ENCODE data around the gene LGALS9.
"Not testable (repeated sequence)": the region's sequence is repeated elsewhere in the genome, so short reads cannot be mapped to it uniquely, and the experiment has no call there.

Gene LGALS9

DNA sequence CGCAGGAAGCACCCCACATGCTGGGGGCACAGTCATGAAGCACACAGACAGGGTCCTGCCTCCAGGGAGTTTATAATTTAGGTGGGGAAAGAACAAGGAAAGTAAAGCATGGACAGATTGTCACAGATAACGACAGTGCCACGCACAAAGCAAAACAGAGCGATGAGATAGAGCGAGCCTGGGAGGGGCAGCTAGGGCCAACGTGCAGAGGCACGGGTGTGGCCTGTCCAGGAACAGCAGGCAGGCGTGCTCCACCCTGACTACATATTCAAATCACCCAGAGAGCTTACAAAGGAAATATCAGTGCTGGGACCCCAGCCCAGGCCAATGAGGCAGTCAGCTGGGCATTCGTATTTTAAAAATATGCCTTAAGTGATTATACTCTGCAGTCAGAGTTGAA is 16.8 kb downstream of the LGALS9 start:
- Histone ChIP-seq H3K27ac (ENCODE audit: low read length) (no peak overlapping the region), H3K27me3 (ENCODE audit: control insufficient read depth, insufficient read depth, low read length) (no peaks in the 10 kb centered on the region), H3K9ac (ENCODE audit: low read length) (no peak overlapping the region), H3K9me3 (ENCODE audit: control insufficient read depth, low read depth, low read length) (no peaks in the 10 kb centered on the region), H3K4me3 (ENCODE audit: low read length) (no peak overlapping the region), H3K36me3 (ENCODE audit: control insufficient read depth, low read depth, low read length) (no peaks in the 10 kb centered on the region), H3K4me1 (ENCODE audit: control insufficient read depth, low read depth, low read length) (no peaks in the 10 kb centered on the region)

- not testable (repeated sequence) for H3K36me3 ChIP-seq (ENCODE audit: control insufficient read depth, low read depth, low read length); H3K27ac ChIP-seq (ENCODE audit: low read length); H3K9ac ChIP-seq (ENCODE audit: low read length); H3K4me1 ChIP-seq (ENCODE audit: control insufficient read depth, low read depth, low read length); H3K9me3 ChIP-seq (ENCODE audit: control insufficient read depth, low read depth, low read length); H3K27me3 ChIP-seq (ENCODE audit: control insufficient read depth, insufficient read depth, low read length); H3K4me3 ChIP-seq (ENCODE audit: low read length)
Observed at GRCh38 chr17:27649111-27649571, 18.2 kb downstream of the LGALS9 start.

DNA sequence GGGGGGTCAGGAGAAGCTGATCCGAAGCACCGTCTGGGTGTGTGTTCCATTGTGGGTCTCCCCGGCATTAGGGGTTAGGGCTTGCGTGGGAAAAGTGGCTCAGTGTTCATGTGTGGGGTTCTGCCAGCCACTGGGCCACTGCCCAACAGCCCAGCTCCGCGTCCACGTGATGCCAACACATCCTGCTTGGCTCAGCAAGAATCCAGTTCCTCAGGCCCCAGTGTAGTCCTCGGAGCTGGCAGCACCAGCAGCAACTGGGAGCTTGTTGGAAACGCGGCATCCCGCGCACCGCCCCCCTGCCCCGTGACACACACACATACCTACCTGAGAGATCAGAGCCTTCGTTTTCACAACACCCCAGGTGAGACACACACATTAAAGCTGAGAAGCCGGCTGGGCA is 18.9 kb downstream of the LGALS9 start:
- Histone ChIP-seq H3K9me3 (ENCODE audit: control insufficient read depth, low read depth, low read length) (no peaks in the 10 kb centered on the region), H3K27ac (ENCODE audit: low read length) (no peak overlapping the region), H3K9ac (ENCODE audit: low read length) (no peak overlapping the region), H3K27me3 (ENCODE audit: control insufficient read depth, insufficient read depth, low read length) (no peaks in the 10 kb centered on the region), H3K36me3 (ENCODE audit: control insufficient read depth, low read depth, low read length) (no peaks in the 10 kb centered on the region), H3K4me1 (ENCODE audit: control insufficient read depth, low read depth, low read length) (peaks cover 3% of the 10 kb centered on the region), H3K4me3 (ENCODE audit: low read length) (no peak overlapping the region)

- H3K27ac ChIP-seq (ENCODE audit: low read length), result no peak overlapping the region
- no peak overlapping the region for H3K9ac ChIP-seq (ENCODE audit: low read length)
- H3K36me3 ChIP-seq (ENCODE audit: control insufficient read depth, low read depth, low read length), result no peaks in the 10 kb centered on the region
- H3K4me3 ChIP-seq (ENCODE audit: low read length), result no peak overlapping the region
- no peaks in the 10 kb centered on the region for H3K27me3 ChIP-seq (ENCODE audit: control insufficient read depth, insufficient read depth, low read length)
- H3K4me1 ChIP-seq (ENCODE audit: control insufficient read depth, low read depth, low read length), result peaks cover 3% of the 10 kb centered on the region
- no peaks in the 10 kb centered on the region for H3K9me3 ChIP-seq (ENCODE audit: control insufficient read depth, low read depth, low read length)
Observed at GRCh38 chr17:27650836-27651235, 19.8 kb downstream of the LGALS9 start.

- no peaks in the 10 kb centered on the region for H3K36me3 ChIP-seq (ENCODE audit: control insufficient read depth, low read depth, low read length)
- H3K9ac ChIP-seq (ENCODE audit: low read length), result no peak overlapping the region
- H3K9me3 ChIP-seq (ENCODE audit: control insufficient read depth, low read depth, low read length), result no peaks in the 10 kb centered on the region
- no peak overlapping the region for H3K4me3 ChIP-seq (ENCODE audit: low read length)
- H3K27ac ChIP-seq (ENCODE audit: low read length), result no peak overlapping the region
- H3K4me1 ChIP-seq (ENCODE audit: control insufficient read depth, low read depth, low read length), result peaks cover 3% of the 10 kb centered on the region
- no peaks in the 10 kb centered on the region for H3K27me3 ChIP-seq (ENCODE audit: control insufficient read depth, insufficient read depth, low read length)
Observed at GRCh38 chr17:27651411-27652345, 20.7 kb downstream of the LGALS9 start.

GRCh38 chr17:27653449-27653971 is 22.5 kb downstream of the LGALS9 start:
- H3K4me3 ChIP-seq (ENCODE audit: low read length); H3K9ac ChIP-seq (ENCODE audit: low read length); H3K4me1 ChIP-seq (ENCODE audit: control insufficient read depth, low read depth, low read length); H3K36me3 ChIP-seq (ENCODE audit: control insufficient read depth, low read depth, low read length); H3K27me3 ChIP-seq (ENCODE audit: control insufficient read depth, insufficient read depth, low read length); H3K27ac ChIP-seq (ENCODE audit: low read length); H3K9me3 ChIP-seq (ENCODE audit: control insufficient read depth, low read depth, low read length): not testable (repeated sequence)

- H3K4me3 ChIP-seq (ENCODE audit: low read length), result no peak overlapping the region
- peaks cover 3% of the 10 kb centered on the region for H3K4me1 ChIP-seq (ENCODE audit: control insufficient read depth, low read depth, low read length)
- H3K9me3 ChIP-seq (ENCODE audit: control insufficient read depth, low read depth, low read length), result no peaks in the 10 kb centered on the region
- no peaks in the 10 kb centered on the region for H3K36me3 ChIP-seq (ENCODE audit: control insufficient read depth, low read depth, low read length)
- H3K9ac ChIP-seq (ENCODE audit: low read length), result no peak overlapping the region
- no peaks in the 10 kb centered on the region for H3K27me3 ChIP-seq (ENCODE audit: control insufficient read depth, insufficient read depth, low read length)
- H3K27ac ChIP-seq (ENCODE audit: low read length), result no peak overlapping the region
Observed at GRCh38 chr17:27654136-27654535, 23.1 kb downstream of the LGALS9 start.

DNA sequence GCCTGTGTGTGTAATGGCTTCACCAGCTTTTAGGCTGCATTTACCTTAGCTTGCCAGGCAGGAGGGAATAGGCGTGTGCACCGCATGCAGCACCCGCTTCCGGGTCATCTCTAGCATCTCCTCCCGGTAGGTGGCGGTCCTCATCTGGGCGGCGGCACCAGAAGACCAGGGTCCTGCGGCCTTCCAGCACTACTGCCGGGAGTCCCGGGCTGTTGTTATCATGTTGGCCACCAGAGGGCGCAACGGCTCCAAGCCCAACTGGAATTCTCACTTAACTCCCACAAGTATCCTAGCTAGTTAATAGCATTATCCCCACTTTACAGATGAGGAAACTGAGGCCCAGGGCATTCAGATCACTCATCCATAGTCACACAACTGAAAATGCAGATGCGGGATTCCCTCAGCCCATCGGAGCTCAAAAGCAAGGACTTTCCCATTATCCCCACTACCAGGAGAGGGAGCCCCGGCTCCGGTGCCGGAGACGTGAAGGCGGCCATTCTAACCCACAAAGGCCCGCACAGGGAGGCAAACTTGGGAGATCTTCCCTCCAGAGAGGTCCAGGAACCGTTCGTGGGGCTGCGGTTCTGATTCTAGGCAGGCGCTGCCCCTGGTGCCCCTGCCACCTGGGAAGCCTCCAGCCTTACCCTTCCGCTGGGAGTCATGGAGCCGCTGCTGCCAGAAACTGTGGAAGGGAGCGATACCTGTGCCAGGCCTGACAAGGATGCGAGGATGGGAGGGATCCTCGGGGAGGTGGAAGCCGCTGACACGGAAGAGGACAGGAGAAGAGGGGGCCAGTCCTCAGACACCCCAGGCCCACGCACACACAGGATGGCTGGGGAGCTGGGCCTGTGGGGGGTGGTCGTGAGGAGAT is 23.9 kb downstream of the LGALS9 start:
- Histone ChIP-seq H3K4me3 (ENCODE audit: low read length) (no peak overlapping the region), H3K27me3 (ENCODE audit: control insufficient read depth, insufficient read depth, low read length) (no peaks in the 10 kb centered on the region), H3K9me3 (ENCODE audit: control insufficient read depth, low read depth, low read length) (no peaks in the 10 kb centered on the region), H3K9ac (ENCODE audit: low read length) (no peak overlapping the region), H3K36me3 (ENCODE audit: control insufficient read depth, low read depth, low read length) (no peaks in the 10 kb centered on the region), H3K4me1 (ENCODE audit: control insufficient read depth, low read depth, low read length) (peaks cover 3% of the 10 kb centered on the region), H3K27ac (ENCODE audit: low read length) (no peak overlapping the region)

- not testable (repeated sequence) for H3K9ac ChIP-seq (ENCODE audit: low read length); H3K36me3 ChIP-seq (ENCODE audit: control insufficient read depth, low read depth, low read length); H3K4me3 ChIP-seq (ENCODE audit: low read length); H3K9me3 ChIP-seq (ENCODE audit: control insufficient read depth, low read depth, low read length); H3K4me1 ChIP-seq (ENCODE audit: control insufficient read depth, low read depth, low read length); H3K27me3 ChIP-seq (ENCODE audit: control insufficient read depth, insufficient read depth, low read length); H3K27ac ChIP-seq (ENCODE audit: low read length)
Observed at GRCh38 chr17:27655525-27656111, 24.6 kb downstream of the LGALS9 start.

DNA sequence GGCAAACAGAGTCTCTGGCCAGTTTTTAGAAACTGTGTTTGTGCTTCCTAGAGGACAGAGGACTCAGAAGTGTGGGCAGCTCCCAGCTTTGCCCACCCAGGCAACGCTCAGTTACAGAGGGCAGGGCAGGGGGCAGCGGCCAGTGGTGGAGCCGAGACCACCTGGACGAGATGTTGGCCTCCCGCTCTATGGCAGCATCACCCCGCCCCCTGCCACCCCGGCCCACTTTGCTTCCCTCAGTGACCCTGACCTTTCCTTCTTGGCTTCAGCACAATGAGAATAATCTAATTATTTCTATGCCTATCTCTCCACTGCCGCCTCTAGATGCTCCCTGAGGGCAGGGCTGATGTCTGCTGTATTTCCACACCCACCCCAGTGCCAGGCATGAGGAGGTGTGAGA is 25.6 kb downstream of the LGALS9 start:
- H3K36me3 ChIP-seq (ENCODE audit: control insufficient read depth, low read depth, low read length); H3K4me1 ChIP-seq (ENCODE audit: control insufficient read depth, low read depth, low read length); H3K9ac ChIP-seq (ENCODE audit: low read length); H3K27ac ChIP-seq (ENCODE audit: low read length); H3K27me3 ChIP-seq (ENCODE audit: control insufficient read depth, insufficient read depth, low read length); H3K4me3 ChIP-seq (ENCODE audit: low read length); H3K9me3 ChIP-seq (ENCODE audit: control insufficient read depth, low read depth, low read length): not testable (repeated sequence)

DNA sequence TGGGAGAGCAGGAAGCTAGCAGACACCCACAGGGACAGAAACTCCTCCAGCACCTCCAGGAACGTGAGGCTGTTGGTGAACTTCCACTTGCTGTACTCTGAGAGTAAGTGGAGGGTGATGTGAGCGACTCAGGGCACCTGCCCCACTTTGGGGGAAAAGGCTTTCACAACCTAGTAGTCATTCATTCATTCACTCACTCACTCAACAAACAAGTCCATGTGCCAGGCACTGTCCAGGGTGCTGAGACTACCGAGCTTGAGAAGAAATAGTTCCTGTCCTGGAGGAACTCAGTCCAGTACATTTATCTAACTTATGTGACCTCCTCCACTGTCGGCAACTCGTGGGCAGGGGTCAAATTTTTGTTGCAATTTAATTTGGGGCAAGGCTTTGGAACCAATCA is 26.6 kb downstream of the LGALS9 start:
- Histone ChIP-seq H3K9ac (ENCODE audit: low read length) (no peak overlapping the region), H3K27me3 (ENCODE audit: control insufficient read depth, insufficient read depth, low read length) (no peaks in the 10 kb centered on the region), H3K36me3 (ENCODE audit: control insufficient read depth, low read depth, low read length) (no peaks in the 10 kb centered on the region), H3K4me3 (ENCODE audit: low read length) (no peak overlapping the region), H3K9me3 (ENCODE audit: control insufficient read depth, low read depth, low read length) (no peaks in the 10 kb centered on the region), H3K27ac (ENCODE audit: low read length) (no peak overlapping the region), H3K4me1 (ENCODE audit: control insufficient read depth, low read depth, low read length) (peaks cover 3% of the 10 kb centered on the region)
